ENCODE results near the gene NFKBIL1. TPM values are rescaled to one million over a fixed set of nuclear protein-coding genes. Genes with fewer than 3 reads are reported as not detected.

The NFKBIL1 gene
- total and polyA plus RNA-seq, 10 of the 15 experiments (the other 5 are each of a cell fraction or from before 2014, with no cell fraction given): 0.19 to 15.1 (median 7.0) TPM

DNA sequence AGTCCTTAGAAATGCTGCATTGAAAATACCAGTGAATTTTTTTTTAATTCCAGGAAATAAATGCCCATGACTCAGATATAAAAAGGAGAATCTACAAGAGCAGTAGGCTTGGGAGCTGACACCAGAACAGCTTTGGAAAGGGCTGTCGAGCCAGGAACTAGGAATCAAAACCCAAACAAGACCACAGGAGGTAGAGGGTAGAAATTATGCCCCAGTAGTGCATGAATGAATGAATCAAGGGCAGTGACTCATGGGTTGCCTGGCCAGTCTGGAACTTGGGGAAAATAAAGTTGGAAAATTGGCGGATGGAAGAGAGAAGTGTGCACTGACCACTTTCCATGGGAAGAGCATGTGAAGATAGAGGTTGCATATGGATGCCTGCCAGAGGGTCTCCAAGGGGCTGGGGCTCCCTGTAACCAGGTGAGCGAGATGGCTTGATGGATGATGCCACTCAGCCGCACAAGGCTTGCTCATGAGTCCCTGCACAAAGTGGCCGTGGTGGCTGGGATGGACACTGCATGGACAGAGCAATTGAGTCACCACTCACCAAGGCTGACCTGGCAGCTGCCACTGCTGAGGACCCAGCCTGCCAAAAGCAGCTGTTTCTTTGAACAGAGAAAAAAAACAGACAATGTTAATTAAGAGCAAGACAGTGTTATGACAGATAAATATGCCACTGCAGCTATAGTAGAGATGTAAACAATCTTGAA, 33.8 kb upstream of the NFKBIL1 start:
- ATAC-seq (no peak), DNase-seq (ENCODE audit: low read depth, low spot score) (no peak), FAIRE-seq (no peak)
- no peaks in the 10 kb centered on the region for H4K20me1 ChIP-seq (ENCODE audit: control insufficient read depth, insufficient read depth)
- no peak overlapping the region for H3K9ac ChIP-seq (ENCODE audit: control insufficient read depth, insufficient read depth, low read length)
- no peak overlapping the region for H3K27ac ChIP-seq (ENCODE audit: control insufficient read depth, insufficient read depth)
- TF ChIP-seq RAD51 (IDR thresholded peaks at IDR 0.05): no peak
- TF ChIP-seq ZNF622 (IDR thresholded peaks at IDR 0.05): no peak
- no peak for TF ChIP-seq YBX1 (IDR thresholded peaks at IDR 0.05)
- TF ChIP-seq TCF7 (IDR thresholded peaks at IDR 0.05; ENCODE audit: borderline replicate concordance): no peak
- TF ChIP-seq NR2C1 (IDR thresholded peaks at IDR 0.05): no peak
- TF ChIP-seq SKIL (IDR thresholded peaks at IDR 0.05; ENCODE audit: low read depth, poor library complexity, severe bottlenecking): no peak
- TF ChIP-seq RB1 (IDR thresholded peaks at IDR 0.05; ENCODE audit: borderline replicate concordance): no peak
- no peak for TF ChIP-seq ASH2L (IDR thresholded peaks at IDR 0.05; ENCODE audit: borderline replicate concordance, low read depth)
- no peak for TF ChIP-seq POLR2AphosphoS2 (IDR thresholded peaks at IDR 0.05; ENCODE audit: low read depth, low read length)
- TF ChIP-seq TCF3 (IDR thresholded peaks at IDR 0.05; ENCODE audit: borderline replicate concordance, insufficient read depth, low read depth, low read length): no peak
- no peak for TF ChIP-seq RBBP5 (conservative IDR thresholded peaks at IDR 0.05)
- no peak for TF ChIP-seq CEBPB (IDR thresholded peaks at IDR 0.05; ENCODE audit: borderline replicate concordance in 1 of 2, low read depth in 2 of 2, low read length in 2 of 2)
- no peak for TF ChIP-seq NRF1 (conservative IDR thresholded peaks at IDR 0.05; ENCODE audit: low read depth, low read length)
- TF ChIP-seq, protein P1, sequence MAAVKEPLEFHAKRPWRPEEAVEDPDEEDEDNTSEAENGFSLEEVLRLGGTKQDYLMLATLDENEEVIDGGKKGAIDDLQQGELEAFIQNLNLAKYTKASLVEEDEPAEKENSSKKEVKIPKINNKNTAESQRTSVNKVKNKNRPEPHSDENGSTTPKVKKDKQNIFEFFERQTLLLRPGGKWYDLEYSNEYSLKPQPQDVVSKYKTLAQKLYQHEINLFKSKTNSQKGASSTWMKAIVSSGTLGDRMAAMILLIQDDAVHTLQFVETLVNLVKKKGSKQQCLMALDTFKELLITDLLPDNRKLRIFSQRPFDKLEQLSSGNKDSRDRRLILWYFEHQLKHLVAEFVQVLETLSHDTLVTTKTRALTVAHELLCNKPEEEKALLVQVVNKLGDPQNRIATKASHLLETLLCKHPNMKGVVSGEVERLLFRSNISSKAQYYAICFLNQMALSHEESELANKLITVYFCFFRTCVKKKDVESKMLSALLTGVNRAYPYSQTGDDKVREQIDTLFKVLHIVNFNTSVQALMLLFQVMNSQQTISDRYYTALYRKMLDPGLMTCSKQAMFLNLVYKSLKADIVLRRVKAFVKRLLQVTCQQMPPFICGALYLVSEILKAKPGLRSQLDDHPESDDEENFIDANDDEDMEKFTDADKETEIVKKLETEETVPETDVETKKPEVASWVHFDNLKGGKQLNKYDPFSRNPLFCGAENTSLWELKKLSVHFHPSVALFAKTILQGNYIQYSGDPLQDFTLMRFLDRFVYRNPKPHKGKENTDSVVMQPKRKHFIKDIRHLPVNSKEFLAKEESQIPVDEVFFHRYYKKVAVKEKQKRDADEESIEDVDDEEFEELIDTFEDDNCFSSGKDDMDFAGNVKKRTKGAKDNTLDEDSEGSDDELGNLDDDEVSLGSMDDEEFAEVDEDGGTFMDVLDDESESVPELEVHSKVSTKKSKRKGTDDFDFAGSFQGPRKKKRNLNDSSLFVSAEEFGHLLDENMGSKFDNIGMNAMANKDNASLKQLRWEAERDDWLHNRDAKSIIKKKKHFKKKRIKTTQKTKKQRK (IDR thresholded peaks at IDR 0.05; ENCODE audit: low read depth, low read length): no peak
- TF ChIP-seq BCL11A (IDR thresholded peaks at IDR 0.05; ENCODE audit: low read depth, low read length): no peak
- CTCF ChIA-PET: interaction anchor here (1.2 kb wide), 1 partner anchor 71 kb away, joined by 3 read pairs; no protein-coding TSS in a partner anchor
- peaks cover 18 to 19% of the 10 kb centered on the region in 2 experiments for H3K36me3 ChIP-seq (ENCODE audit: control insufficient read depth in 2 of 2, insufficient read depth in 2 of 2, low read length in 1 of 2)
- 78% methylated on average over 5 of the region's 5 CpGs for WGBS (ENCODE audit: insufficient coverage, insufficient replicate concordance, low lambda C conversion rate, missing lambda C conversion rate)
- in situ Hi-C loops (cut with MboI): no loop called here
- SMC1A ChIA-PET (ENCODE audit: uncharacterized antibody, unreplicated experiment): no interaction called here
- RAD21 ChIA-PET (ENCODE audit: unreplicated experiment): no interaction called here
- H3K27me3 ChIP-seq (replicated peaks in 1 of 2; ENCODE audit: control insufficient read depth in 2 of 2, insufficient read depth in 2 of 2, low read length in 1 of 2): no peaks in the 10 kb centered on the region
- H3K4me1 ChIP-seq (ENCODE audit: control insufficient read depth, insufficient read depth, low read length): no peaks in the 10 kb centered on the region
- no peak overlapping the region for H2AFZ ChIP-seq (ENCODE audit: control insufficient read depth, low read depth, low read length)
- no TSS peak for BruUV-seq (replicated peaks)
- no peak overlapping the region for H3K4me2 ChIP-seq (ENCODE audit: control insufficient read depth, insufficient read depth)
- POLR2A ChIA-PET: no interaction called here
- no peak overlapping the region for H3K4me3 ChIP-seq
- no peaks in the 10 kb centered on the region for H3K79me2 ChIP-seq (ENCODE audit: control insufficient read depth, insufficient read depth, low read length)
- H3K9me3 ChIP-seq (replicated peaks; ENCODE audit: control insufficient read depth, insufficient read depth, low read length): no peaks in the 10 kb centered on the region
- intact Hi-C loops (cut with micrococcal nuclease; ENCODE audit: unreplicated experiment): no loop called here
